Stimulated activated CD8-positive, alpha-beta memory T cell treated with anti-CD3 and anti-CD28 coated beads, Interleukin-7, amount 100 ng/mL, for 1 hour (primary cell): ENCODE results near the gene TRMT1.
A peak's percentile ranks its signal among the peaks of the same experiment; 100 is the strongest.

ENCODE experiments used
- DNase-seq, 2 donors: peaks; one replicate each; pipeline ENCODE4 v3.0.0-alpha.2; 2020; ENCODE audit warnings: low read depth in 2 of 2

Gene TRMT1

DNA sequence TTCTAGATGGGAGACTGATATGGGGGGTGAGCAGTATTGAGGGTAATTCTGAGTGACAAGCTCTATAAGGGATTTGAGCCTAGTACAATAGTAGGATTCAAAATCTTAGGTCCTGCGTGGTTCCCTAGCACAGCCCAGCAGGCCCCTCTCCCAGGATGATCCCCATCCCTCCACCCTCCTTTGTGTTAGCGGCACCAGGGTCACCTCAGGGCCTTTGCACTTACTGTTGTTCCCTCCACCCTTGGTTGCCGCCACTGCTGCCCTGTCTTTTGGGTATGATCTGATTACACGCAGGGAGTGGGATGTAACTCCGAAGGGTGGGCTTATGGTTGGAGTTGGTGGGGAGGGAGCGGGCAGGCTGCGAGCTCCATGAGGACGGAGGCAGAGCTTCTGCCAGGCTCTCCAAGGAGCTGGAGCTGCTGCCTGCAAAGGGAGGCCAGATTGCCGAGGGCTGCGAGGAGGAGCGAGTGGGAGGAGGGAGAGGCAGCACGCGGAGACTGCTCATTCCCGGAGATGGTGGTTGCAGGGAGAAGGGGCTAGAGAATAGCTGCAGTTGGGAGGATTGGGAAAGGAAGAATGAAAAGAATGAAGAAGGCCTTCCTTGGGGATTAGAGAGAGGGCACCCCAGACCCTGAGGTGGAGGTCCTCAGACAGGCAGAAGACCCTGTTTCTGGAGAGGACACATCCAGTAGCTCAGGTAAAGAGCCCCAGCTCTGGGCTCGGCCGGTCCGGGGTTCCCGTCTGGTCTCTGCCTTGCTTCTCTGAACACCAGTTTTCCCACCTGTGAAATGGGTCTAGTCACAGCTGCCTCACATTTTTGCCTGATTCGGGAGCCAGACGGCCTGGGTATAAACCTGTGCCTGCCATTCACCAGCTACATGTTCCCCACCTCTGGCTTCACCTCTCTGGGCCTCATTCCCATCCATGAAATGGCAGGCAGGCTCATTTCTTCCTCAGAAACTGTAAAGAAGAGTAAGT, 6.7 kb upstream of the TRMT1 start:
- DNase-seq: no peak

DNA sequence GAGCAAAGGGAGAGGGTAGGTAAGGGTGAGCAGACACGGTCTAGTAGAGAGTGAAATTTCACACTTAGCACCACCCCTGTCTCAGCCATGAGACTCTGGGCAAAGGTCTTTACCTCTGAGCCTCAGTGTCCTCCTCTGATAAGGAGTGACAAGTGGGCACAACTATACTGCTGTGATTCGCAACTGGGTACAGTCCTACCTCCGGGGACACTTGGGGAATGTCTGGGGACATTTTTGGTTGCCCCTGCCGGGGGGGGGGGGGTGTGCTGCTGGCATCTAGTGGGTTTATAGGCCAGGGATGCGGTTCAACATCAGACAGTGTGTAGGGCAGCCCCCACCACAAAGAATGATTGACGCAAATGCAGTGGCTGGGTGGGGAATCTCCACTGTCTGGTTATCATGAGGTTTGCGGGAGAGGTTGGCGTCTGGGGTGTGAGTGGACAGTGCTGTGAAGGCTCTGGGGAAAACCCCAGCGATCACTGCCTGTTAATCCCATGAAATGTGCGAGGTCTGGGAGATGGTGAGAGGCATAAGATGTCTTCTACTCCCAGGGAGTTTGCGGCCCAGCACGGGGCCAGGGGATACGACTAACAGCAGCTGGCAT, 5.8 kb upstream of the TRMT1 start:
- no peak for DNase-seq

DNA sequence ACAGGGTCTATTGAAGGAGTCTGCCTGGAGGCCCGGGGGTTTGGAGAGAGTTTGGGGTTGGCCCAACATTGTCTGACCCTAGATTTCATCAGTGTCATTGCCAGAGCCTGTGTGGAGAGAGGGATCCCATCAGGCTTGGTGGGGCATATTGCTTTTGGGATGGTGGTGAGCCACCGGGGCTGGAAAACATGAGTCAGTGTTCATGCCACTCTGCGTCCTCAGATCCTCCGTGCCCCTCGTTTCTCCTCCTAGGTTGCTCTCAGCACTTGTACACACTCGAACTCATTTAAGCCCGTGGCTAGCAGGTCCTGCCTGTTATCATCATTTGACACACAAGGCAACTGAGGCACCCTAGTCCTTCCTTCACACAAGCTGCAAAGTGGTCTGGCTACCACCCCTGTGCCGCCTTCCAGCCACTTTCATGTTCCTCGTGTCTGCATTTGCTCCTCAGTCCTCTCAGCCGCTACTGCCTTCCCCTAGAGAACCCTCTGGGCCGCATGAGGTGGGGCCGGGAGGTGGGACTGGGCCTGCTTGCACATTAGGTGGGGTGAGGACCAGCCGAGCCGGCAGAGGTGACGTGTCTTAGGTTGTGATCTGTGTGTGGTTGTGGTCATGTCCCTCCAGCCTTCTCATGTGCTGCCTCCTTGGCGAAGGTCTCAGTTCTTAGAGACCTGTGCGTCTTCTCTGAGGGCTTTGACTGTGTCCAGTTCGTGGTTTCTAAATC, 5.2 kb upstream of the TRMT1 start:
- DNase-seq: no peak

DNA sequence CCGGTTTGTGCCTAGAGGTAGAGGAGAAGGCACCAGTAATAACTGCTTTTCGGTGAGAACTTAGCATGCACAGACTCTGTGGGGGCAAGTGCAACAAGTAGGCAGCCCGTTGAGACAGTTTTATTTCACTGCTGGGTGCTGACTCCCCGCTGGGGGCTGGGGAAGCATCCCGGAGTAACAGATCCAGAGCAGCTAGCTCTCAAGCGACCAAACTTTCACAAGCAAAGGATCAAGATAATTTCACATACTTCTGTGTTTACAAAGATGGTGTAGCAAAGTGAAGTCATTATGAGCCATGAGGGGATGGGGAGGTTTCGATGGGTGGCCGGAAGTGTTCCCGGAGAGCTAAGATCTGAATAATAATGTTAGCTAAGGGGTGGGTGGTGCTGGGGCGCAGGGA, 4.3 kb upstream of the TRMT1 start:
- DNase-seq: no peak

DNA sequence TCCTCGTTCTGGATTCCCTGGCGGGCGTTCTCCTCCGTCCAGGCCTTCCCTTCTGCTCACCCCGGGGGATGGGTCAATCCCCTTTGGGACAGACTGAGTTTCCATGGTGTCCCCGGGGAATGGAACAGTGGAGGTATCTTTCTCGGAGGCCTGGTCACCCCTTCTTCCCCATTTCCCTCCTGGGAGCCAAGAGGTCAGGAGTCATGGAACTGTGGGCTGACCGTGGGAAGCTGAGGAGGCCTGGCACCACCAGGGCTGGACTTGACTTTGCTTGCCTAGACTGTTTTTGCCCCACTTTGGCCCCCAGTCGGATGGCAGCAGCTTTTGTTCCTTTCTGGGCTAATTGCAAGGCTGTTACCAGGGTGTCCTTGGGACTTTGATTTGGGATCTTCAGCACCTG, 3.5 kb upstream of the TRMT1 start:
- DNase-seq: no peak

DNA sequence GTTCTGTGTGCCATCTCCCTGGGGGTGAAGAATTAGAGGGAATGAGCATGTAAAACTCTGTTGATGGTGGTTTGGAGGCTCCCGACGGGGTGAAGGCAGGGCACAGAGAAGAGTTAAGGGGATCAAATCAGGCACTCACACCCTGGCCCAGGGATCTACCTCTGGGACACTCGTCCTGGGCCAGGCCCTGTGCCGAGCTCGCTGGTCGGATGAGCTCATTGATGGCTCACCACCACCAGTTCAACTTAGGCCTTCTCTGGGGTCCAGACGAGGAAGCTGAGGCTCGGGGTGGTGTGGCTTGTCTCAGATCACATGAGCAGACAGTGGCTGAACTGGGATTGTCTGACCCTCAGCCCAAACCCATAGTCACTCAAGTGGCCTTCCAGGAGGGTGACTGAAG, 3.1 kb upstream of the TRMT1 start:
- DNase-seq: no peak

DNA sequence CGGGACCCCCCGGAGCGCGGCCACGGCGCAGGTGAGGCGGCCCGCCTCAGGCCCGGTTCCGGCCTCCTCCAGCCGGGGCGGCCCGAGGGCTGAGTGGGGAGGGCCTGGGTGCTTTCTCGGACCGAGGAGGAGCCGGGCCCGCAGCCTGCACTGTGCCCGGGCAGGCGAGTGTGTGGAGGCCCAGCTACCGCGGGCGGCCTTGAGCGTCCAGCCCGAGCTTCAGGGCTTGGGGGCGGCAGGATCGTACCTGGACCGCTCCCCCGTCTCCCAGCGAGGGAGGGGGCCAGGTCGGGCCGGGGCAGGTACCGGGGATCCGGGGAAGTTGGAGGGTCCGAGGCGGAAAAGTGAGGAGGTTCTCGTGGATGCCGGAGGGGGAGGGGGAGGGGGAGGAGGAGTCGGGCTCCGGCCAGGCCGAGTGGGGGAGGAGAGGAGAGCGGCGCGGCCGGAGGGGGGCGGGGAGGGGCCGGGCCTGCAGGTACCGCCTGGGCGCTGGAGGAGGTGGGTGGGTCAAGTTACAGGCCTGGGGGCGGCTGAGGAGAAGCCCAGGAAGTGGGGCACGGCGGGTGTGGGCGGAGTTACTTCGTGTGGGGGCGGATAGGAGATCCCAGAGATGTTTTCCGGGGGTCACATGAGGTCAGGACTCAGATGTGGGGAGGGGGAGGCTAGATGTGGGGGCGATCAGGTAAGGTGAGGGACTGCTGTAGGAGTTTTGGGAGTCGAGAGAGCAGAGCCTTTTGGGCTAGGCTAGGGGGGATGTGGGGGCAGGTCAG, 2.1 kb upstream of the TRMT1 start:
- no peak for DNase-seq

DNA sequence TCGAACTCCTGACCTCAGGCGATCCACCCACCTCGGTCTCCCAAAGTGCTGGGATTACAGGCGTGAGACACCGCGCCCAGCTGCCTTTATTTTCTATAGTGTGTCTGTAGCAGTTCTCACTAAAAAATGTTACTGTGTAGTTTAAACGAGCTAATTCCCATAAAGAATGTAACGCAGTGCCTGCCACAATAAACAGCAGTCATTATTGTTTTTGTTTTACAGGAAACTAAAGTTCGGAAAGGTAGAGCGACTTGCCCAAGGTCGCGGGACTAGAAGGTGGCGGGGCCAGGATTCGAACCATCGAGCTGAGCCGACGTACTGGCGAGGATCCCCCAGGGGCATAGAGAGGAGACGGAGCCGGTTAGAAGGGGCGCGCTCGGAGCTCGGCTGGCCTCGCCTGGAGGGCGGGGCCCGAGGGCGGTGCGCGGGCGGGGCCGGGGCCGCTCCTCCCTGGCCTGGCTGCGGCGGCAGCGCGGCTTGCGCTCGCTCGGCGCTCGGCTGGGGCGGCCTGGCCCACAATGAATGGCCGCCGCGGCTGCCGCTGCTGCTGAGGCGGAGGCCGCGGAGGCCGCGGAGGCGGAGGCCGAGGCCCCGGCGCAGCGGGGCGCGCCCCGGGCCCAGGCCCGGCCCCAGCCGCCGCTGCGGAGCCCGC, 1.4 kb upstream of the TRMT1 start, which contains the start of gene NACC1:
NACC1 (plus strand) TSS at position 493 of the 652 bp plus-strand sequence. CDS start 16,944 bp downstream, outside the sequence.
- DNase-seq: peak; percentile 71 to 79

DNA sequence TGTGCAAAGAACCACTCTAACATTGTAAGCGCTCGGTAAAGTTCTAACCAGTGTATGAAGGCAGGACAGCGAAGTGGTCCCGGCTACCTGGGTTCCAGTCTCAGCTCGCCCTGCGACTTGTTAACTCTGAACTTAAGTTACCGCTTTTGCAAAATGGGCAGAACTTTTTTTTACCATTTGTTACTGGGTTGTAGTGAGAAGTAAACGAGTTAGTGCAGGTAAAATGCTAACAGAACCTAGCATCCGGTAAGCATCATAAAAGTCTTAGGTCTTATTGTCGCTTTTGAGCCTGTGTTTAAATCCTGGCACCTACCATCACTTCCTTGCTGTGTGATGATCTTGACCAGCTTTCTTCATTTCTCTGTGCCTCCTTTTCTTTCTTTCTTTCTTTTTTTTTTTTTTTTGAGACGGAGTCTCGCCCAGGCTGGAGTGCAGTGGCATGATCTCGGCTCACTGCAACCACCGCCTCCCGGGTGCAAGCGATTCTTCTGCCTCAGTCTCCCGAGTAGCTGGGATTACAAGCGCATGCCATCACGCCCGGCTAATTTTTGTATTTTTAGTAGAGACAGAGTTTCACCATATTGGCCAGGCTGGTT, 734 bp upstream of the TRMT1 start:
- no peak for DNase-seq

DNA sequence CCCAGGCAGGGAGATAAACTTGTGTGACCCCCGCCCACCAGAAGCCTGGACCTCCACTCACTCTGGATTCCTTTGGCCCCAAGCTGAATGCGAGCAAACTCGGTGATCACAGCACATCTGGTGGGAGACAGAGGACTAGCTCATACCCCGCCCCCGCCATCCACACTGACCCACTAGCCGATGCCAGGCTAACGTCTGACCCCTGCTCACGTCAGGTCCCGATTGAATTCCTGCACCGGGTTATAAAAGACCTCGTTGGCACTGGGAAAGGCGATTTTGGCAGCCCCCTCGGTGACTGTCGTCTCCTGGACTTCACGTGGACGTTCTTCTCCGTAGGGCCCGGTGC, 631 bp downstream of the TRMT1 start:
- no peak for DNase-seq

DNA sequence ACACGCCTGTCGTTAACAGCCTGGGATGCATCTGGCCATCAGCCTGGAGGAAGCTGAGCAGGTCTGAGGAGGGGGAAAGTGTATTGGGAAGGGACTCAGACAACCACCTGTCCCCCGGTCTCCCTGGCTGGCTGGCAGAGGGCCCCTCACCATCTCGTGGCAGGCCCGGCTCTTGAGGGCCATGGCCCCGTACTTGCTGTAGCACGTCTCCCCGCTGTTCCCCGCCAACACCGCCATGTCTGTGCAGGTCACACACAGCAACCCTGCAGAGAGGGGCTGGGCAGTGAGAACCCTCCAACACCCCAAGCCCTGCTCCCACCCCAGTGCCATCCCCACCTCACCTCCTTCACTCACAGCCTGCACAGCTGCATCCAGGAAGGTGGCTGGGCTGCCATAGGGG, 4.0 kb downstream of the TRMT1 start:
- no peak for DNase-seq

DNA sequence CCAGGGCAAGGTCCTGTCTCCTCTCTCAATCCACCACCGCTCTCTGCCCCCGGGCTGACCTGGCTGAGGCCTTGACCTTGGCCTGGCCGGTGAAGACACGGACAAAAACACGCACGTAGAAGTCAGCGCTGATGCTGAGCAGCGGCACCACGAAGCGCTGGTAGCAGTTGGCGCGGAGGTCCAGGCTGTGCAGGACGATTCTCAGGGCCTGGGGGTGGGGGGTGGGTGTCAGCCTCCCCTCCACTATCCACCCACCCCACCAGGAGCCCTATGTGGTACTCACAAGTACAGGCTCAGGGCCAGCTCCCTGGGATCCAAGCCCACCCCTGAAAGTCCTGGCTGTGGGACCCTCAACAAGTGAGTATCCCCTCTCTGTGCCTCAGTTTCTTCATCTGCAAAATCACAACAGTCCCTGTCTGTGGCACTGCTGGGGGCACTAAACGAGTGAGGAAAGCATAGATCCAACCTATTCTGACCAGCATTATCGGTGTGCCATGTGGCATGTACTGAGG, 6.4 kb downstream of the TRMT1 start:
- DNase-seq: no peak

DNA sequence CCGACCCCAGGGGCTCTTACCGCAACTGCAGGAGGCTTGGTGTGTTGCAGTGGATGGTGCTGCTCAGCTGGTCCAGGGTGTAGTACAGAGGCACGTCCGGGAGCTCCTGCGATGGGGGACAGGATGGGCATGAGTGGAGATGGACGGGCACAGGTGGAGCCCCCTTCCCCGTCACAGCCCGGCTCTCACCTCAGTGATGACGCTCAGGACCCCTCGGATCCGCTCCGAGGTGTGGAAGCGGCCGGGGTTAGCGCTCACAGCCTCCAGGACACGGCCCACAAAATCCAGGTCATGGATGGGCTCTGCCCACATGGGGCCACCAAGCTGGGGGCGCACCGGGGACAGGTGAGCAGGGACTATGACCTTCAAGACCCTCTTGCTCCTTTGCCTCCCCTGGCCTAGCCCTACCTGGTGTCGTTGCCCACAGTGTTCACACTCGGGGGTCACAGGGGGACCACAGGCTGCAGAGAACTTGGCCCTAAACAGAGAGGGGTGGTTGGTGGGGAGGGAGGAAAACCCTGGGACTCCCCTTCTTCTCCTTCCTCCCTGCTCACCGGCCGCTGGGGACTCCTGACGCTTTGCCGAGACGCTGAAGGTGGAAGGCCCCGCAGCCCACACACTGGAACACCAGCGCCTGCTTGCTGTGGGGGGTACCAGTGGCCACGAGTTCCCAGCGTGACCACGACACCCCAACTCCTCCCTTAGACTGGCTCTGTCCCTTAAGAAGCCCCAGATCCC, 7.0 kb downstream of the TRMT1 start:
- DNase-seq: no peak

DNA sequence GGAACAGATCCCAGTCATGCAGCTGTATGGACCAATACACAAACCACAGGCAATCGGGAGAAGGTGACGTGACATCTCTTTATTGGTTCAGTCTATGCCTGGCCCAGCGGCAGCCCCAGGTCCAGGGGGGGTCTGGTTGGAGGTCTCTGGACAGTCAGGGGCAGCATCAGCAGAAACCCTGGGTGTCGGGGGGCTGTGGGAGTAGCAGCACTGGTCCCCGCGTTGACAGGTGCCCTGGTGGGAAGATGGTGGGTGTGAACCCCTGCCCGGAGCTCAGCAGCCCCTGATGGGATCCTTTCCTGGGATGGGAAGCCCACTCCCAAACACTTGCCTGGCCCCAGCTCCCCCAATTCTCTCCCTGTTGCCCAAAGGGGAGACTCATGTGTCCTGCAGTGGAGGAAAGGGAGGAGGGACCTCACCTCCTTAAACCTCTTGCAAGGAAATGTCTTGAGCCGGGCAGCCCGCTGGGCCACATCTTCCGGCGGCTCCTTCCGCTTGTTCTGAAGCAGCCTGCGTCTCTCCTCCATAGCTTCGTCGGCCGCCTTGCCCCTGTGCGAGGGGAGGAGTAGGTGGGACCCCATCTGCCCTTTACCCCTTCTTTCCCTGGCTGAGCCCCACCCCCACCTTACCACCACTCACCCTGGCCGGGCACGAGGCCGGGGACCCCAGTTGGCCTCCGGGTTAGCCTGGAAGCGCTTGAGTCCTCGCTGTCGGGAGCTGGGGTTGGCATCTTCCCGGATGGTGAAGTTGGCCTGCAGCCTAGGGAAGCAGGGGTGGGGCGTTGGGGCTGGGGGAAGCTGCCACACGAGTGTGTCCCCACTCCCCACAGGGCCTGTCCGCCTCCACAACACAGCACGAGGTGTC, 11.5 kb downstream of the TRMT1 start:
- no peak for DNase-seq

DNA sequence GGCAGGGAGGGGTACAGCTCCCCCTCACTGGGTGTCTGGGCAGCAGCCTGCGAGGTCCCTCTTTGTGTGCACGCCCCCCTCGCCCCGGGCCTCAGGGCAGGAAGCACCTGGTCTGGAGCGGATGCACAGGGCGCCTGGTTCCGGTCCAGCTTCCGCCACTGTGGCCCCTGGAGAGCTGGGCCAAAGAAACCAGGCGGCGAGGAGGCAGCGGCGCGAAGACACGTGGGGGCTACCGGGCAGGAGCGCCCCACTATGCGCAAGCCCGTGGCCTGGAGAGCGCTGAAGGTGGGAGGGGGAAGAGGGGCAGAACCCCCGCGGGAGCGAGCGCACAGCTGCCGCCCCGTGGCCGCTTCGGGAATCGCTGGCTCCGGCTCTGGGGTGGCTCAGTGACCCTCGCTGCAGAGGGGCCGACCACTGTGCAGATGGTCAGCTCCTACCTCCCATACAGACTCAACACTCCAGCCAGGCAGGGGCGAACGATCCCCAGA, 12.1 kb downstream of the TRMT1 start:
- peak in 1 of 2 donors; percentile 53 for DNase-seq

DNA sequence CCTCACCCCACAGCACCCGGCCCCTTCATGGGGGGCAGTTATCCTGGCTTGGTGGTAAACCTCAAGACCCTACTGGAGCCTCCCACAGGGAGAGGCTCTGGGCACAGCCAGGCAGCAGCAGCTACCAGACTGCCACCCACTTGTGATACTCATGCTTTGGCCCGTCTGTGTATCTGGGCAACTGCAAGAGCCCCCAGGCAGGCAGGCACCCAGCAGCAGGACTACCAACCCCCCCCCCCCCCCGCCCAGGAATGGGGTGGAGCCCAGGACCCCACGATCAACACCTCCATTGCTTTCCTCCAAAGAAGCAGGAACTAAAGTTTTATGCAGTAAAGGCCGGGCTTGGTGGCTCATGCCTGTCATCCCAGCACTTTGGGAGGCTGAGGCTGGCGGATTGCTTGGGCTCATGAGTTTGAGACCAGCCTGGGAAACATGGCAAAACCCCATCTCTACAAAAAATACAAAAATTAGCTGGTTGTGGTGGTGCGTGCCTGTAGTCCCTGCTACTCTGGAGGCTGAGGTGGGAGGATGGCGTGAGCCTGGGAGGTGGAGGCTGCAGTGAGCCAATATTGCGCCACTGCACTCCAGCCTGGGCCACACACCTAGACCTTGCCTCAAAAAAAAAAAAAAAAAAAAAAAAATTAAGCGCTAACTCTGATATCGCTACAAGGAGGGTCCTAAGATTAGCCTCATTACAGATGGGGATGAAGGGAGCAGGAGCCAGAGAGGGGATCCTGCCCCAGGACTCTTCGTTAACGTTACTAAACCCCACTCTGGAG, 12.8 kb downstream of the TRMT1 start:
- DNase-seq: no peak

DNA sequence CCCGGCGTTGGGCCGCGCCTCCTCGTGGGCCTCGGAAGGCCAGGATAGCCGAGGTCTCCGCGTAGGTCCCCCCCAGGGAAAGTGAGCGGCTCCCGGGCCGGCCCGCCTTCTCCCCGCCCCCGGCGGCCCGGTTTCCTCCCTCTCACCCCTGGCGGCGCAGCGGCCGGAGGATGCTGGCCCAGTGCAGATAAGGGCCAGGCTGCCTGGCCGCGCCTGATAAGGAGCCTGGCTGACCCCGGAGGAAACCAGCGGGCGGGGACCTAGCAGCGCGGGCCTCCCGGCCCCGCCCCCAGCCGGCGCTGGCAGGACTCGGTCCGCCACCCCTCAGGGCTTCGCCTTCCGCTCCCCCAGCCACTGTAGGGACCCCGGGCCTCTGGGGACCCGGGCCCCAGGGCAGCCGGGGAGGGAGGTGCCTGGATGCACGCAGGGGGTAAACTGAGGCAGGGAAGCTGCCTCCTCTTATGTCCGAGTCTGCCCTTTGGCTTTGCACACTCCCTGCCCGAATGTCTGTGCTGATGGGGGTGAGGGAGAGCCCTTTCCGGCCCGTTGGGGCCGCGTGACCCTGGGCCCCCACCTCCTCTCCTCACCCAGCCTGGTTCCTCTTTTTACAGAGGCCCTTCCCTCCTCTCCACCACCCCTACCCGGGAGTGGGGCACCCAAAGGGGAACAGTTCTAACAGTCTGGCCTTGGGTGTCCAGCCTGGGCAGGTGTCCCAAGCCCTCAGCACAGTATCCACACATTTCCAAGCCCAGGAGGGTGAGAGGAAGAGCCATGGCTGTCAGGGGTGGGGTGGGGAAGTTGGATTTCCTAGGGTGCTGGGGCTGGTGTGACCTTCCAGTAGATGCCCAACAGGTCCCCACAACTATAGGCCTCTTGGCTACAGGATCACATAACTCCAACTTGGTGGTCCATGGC, 13.6 kb downstream of the TRMT1 start, which contains the start of gene LYL1:
LYL1 (minus strand) TSS at position 193 of the 915 bp plus-strand sequence. CDS start 1,687 bp downstream, outside the sequence.
- no peak for DNase-seq
